ENCODE measurements around the gene MAP3K1. TPM values are rescaled to one million over a fixed set of nuclear protein-coding genes. Genes with fewer than 3 reads are reported as not detected.

Gene MAP3K1
- total and polyA plus RNA-seq, 9 of the 15 experiments (the other 6 are each of a cell fraction or from before 2014, with no cell fraction given): 3.9 to 13.9 (median 7.5) TPM

DNA sequence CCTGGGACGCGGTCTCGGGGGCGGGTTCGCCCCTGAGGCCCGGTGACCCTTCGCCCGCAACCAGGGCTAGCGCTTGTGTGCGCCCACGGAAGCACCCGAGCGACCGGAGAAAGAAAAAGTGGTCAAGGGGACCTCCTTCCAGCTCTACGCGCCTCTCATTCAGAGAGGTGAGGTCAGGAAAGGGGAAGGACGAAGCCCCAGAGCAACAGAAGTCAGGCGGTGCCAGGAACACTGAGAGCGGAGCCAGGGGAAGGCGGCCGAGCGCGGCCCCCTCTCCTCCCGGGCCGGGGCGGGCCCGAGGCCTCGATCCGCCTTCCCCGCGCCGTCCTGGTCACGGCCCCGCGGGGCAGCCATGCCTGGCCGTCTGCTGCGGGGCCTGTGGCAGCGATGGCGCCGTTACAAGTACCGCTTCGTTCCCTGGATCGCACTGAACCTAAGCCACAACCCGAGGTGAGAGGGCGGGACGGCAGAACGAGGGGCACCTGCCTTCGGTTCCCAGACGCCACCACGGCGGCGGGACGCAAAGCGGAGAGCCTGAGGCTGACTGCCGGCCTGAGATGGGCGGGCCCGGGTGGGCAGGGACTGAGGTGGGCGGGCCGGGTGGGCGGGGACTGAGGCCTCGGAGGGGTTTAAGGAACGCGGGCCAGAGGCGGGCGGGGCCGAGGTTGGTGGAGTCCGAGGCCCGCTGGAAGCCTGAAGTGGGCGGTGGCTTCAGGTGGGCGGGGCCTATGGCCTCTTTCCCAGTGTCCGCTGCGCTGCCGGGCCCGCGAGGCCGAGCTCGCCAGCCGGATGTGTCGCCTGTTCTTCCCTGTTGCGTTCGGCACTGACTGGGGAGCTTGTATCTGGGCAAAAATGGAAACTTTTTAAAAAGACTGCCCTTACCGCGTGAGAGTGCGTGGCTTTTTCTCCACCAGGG, 94.2 kb downstream of the MAP3K1 start, which contains the start of gene SETD9 (continued):
- TF ChIP-seq, protein P1, sequence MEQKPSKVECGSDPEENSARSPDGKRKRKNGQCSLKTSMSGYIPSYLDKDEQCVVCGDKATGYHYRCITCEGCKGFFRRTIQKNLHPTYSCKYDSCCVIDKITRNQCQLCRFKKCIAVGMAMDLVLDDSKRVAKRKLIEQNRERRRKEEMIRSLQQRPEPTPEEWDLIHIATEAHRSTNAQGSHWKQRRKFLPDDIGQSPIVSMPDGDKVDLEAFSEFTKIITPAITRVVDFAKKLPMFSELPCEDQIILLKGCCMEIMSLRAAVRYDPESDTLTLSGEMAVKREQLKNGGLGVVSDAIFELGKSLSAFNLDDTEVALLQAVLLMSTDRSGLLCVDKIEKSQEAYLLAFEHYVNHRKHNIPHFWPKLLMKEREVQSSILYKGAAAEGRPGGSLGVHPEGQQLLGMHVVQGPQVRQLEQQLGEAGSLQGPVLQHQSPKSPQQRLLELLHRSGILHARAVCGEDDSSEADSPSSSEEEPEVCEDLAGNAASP (IDR thresholded peaks at IDR 0.05): no peak
- no peak for TF ChIP-seq ATF1 (CRISPR knock-in tag; IDR thresholded peaks at IDR 0.05)
- TF ChIP-seq ATF1 (tag; IDR thresholded peaks at IDR 0.05): no peak; the same call in none of the 2 replicates
- TF ChIP-seq ZNF79 (CRISPR knock-in tag; IDR thresholded peaks at IDR 0.05; ENCODE audit: low read depth): no peak
- TF ChIP-seq MBD2 (IDR thresholded peaks at IDR 0.05; ENCODE audit: borderline replicate concordance, low read depth): peak; percentile 76; the same call in 1 of the 2 replicates
- TF ChIP-seq, protein P2, sequence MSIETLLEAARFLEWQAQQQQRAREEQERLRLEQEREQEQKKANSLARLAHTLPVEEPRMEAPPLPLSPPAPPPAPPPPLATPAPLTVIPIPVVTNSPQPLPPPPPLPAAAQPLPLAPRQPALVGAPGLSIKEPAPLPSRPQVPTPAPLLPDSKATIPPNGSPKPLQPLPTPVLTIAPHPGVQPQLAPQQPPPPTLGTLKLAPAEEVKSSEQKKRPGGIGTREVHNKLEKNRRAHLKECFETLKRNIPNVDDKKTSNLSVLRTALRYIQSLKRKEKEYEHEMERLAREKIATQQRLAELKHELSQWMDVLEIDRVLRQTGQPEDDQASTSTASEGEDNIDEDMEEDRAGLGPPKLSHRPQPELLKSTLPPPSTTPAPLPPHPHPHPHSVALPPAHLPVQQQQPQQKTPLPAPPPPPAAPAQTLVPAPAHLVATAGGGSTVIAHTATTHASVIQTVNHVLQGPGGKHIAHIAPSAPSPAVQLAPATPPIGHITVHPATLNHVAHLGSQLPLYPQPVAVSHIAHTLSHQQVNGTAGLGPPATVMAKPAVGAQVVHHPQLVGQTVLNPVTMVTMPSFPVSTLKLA (conservative IDR thresholded peaks at IDR 0.05): peak; percentile 79 to 85; a peak in 2 of 4 replicates
- no peak for TF ChIP-seq TSC22D4 (tag; IDR thresholded peaks at IDR 0.05)
- TF ChIP-seq POLR2AphosphoS5 (IDR thresholded peaks at IDR 0.05; ENCODE audit: control insufficient read depth, insufficient read depth, low read depth, low read length): peak; percentile 97
- no peak for TF ChIP-seq CSDE1 (IDR thresholded peaks at IDR 0.05)
- no peak for TF ChIP-seq NFE2 (IDR thresholded peaks at IDR 0.05; ENCODE audit: low read depth)
- TF ChIP-seq ZFP1 (CRISPR knock-in tag; IDR thresholded peaks at IDR 0.05): no peak
- TF ChIP-seq SMARCE1 (IDR thresholded peaks at IDR 0.05): no peak
- TF ChIP-seq ELF2 (CRISPR knock-in tag; IDR thresholded peaks at IDR 0.05): 0 out of 2 replicates have a peak, but pooled peaks have one; percentile 46
- 0 out of 2 replicates have a peak, but pooled peaks have one; percentile 14 for TF ChIP-seq KLF13 (tag; IDR thresholded peaks at IDR 0.05; ENCODE audit: borderline replicate concordance, low read depth)
- peak; percentile 70 for TF ChIP-seq TAF9B (IDR thresholded peaks at IDR 0.05; ENCODE audit: partially characterized antibody)
- no peak for TF ChIP-seq SRSF3 (IDR thresholded peaks at IDR 0.05; ENCODE audit: insufficient read depth, low read length)
- peak; percentile 42; the same call in 1 of the 2 replicates for TF ChIP-seq ZBTB1 (CRISPR knock-in tag; IDR thresholded peaks at IDR 0.05; ENCODE audit: borderline replicate concordance, low read depth)
- TF ChIP-seq, protein P3, sequence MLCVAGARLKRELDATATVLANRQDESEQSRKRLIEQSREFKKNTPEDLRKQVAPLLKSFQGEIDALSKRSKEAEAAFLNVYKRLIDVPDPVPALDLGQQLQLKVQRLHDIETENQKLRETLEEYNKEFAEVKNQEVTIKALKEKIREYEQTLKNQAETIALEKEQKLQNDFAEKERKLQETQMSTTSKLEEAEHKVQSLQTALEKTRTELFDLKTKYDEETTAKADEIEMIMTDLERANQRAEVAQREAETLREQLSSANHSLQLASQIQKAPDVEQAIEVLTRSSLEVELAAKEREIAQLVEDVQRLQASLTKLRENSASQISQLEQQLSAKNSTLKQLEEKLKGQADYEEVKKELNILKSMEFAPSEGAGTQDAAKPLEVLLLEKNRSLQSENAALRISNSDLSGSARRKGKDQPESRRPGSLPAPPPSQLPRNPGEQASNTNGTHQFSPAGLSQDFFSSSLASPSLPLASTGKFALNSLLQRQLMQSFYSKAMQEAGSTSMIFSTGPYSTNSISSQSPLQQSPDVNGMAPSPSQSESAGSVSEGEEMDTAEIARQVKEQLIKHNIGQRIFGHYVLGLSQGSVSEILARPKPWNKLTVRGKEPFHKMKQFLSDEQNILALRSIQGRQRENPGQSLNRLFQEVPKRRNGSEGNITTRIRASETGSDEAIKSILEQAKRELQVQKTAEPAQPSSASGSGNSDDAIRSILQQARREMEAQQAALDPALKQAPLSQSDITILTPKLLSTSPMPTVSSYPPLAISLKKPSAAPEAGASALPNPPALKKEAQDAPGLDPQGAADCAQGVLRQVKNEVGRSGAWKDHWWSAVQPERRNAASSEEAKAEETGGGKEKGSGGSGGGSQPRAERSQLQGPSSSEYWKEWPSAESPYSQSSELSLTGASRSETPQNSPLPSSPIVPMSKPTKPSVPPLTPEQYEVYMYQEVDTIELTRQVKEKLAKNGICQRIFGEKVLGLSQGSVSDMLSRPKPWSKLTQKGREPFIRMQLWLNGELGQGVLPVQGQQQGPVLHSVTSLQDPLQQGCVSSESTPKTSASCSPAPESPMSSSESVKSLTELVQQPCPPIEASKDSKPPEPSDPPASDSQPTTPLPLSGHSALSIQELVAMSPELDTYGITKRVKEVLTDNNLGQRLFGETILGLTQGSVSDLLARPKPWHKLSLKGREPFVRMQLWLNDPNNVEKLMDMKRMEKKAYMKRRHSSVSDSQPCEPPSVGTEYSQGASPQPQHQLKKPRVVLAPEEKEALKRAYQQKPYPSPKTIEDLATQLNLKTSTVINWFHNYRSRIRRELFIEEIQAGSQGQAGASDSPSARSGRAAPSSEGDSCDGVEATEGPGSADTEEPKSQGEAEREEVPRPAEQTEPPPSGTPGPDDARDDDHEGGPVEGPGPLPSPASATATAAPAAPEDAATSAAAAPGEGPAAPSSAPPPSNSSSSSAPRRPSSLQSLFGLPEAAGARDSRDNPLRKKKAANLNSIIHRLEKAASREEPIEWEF (CRISPR knock-in tag; IDR thresholded peaks at IDR 0.05): no peak
- peak; percentile 81; the same call in 1 of the 2 replicates for TF ChIP-seq ZBTB17 (CRISPR knock-in tag; IDR thresholded peaks at IDR 0.05)
- TF ChIP-seq TAF15 (IDR thresholded peaks at IDR 0.05; ENCODE audit: low read depth, low read length): no peak
